GM18505 (cell line): ENCODE results near the gene SIMC1.

Experiments used
- ATAC-seq: cut with Tn5 transposase; IDR thresholded peaks from one replicate; pipeline ENCODE4 v1.9.1; 2021; ENCODE audit not compliant: unreplicated experiment
- POLR2A ChIP-seq: IDR thresholded peaks from 4 replicates; pipeline ENCODE4 v1.6.1; 2011; ENCODE audit warnings: borderline replicate concordance; ENCODE audit not compliant: insufficient read depth, insufficient read length; ENCODE audit errors: extremely low read depth

The SIMC1 gene

GRCh38 chr5:176342766-176343458 lies 104.7 kb downstream of the SIMC1 start:
- TF ChIP-seq POLR2A = no peak

GRCh38 chr5:176350416-176350815 lies 112.2 kb downstream of the SIMC1 start:
- no peak for TF ChIP-seq POLR2A
- ATAC-seq = no peak

More at GRCh38 chr5:176342766-176343458, 104.7 kb downstream of the SIMC1 start:
- no peak for ATAC-seq

- TF ChIP-seq POLR2A = no peak
- no peak for ATAC-seq
Measured at GRCh38 chr5:176352116-176352878, 114.1 kb downstream of the SIMC1 start.

GRCh38 chr5:176353533-176353932 lies 115.3 kb downstream of the SIMC1 start:
- no peak for ATAC-seq
- no peak for TF ChIP-seq POLR2A

- no peak for TF ChIP-seq POLR2A
Measured at GRCh38 chr5:176355400-176356178, 117.4 kb downstream of the SIMC1 start.

GRCh38 chr5:176356179-176356566 lies 117.9 kb downstream of the SIMC1 start:
- no peak for TF ChIP-seq POLR2A
- ATAC-seq = no peak

More at GRCh38 chr5:176355400-176356178, 117.4 kb downstream of the SIMC1 start:
- ATAC-seq = no peak

GRCh38 chr5:176359658-176360057 lies 121.4 kb downstream of the SIMC1 start:
- no peak for ATAC-seq
- no peak for TF ChIP-seq POLR2A

GRCh38 chr5:176360894-176361436 lies 122.7 kb downstream of the SIMC1 start:
- peak; percentile 10 for ATAC-seq
- TF ChIP-seq POLR2A = no peak

- TF ChIP-seq POLR2A = peak; percentile 98
- peak; percentile 86 for ATAC-seq
Measured at GRCh38 chr5:176361437-176362232, 123.4 kb downstream of the SIMC1 start, which contains the start of gene KIAA1191. Gene KIAA1191 (minus strand): TSS chr5:176361764. CDS start chr5:176359508, 2,256 bp downstream.

- peak; percentile 5 for ATAC-seq
- TF ChIP-seq POLR2A = no peak
Measured at GRCh38 chr5:176362233-176362490, 123.9 kb downstream of the SIMC1 start.

GRCh38 chr5:176364765-176365350 lies 126.6 kb downstream of the SIMC1 start:
- ATAC-seq = no peak
- TF ChIP-seq POLR2A = peak; percentile 73
